CD4-positive, alpha-beta memory T cell (primary cell): ENCODE measurements around the gene MTHFD2L. TPM values are rescaled to one million over a fixed set of nuclear protein-coding genes. Genes with fewer than 3 reads are reported as not detected.

Source experiments
- CTCF ChIA-PET: fragments of 350-600 bp; sonication (Branson Sonifier 250); formaldehyde crosslinking; loops from one replicate; lab custom pipeline; 2021; ENCODE audit warnings: inconsistent platforms; ENCODE audit not compliant: partially characterized antibody; lab: Charles Lee
- POLR2A ChIA-PET: fragments of 350-600 bp; sonication (Branson Sonifier 250); formaldehyde crosslinking; loops from one replicate; lab custom pipeline; 2021; ENCODE audit not compliant: partially characterized antibody; lab: Charles Lee
- DNase-seq, 5 donors: peaks; one replicate each; pipeline versions ENCODE4 v3.0.0 to v3.0.0-alpha.2; 2020 to 2022; ENCODE audit warnings: mixed read lengths in 1 of 5
- H3K27ac ChIP-seq: one replicate; pipeline ENCODE4 v1.7.0; 2013; ENCODE audit warnings: low read depth, low read length
- H3K27me3 ChIP-seq: 2 replicates; pipeline ENCODE4 v1.7.0; 2013; ENCODE audit warnings: mild to moderate bottlenecking, low read length, moderate library complexity; ENCODE audit not compliant: insufficient read depth
- H3K36me3 ChIP-seq: 2 replicates; pipeline ENCODE4 v1.7.0; 2013; ENCODE audit warnings: mild to moderate bottlenecking, low read length, moderate library complexity; ENCODE audit not compliant: insufficient read depth
- H3K4me1 ChIP-seq: 2 replicates; pipeline ENCODE4 v1.7.0; 2013; ENCODE audit warnings: mild to moderate bottlenecking, low read length, moderate library complexity; ENCODE audit not compliant: insufficient read depth
- H3K4me3 ChIP-seq, 2 donors: one replicate each; pipeline ENCODE4 v1.7.0; 2013; ENCODE audit warnings: low read length in 2 of 2, mild to moderate bottlenecking in 1 of 2
- H3K9me3 ChIP-seq, 2 donors: one replicate each; pipeline ENCODE4 v1.7.0; 2013; ENCODE audit warnings: low read length in 2 of 2, control low read depth in 1 of 2; ENCODE audit not compliant: control insufficient read depth in 1 of 2
- H3K27ac Mint-ChIP-seq, 7 donors: one replicate each; pipeline ENCODE4 v1.8.0; 2020 to 2021; ENCODE audit warnings: mixed read lengths in 7 of 7, mild to moderate bottlenecking in 6 of 7, inconsistent platforms in 3 of 7, moderate library complexity in 3 of 7
- H3K27me3 Mint-ChIP-seq, 2 donors: one replicate each; pipeline ENCODE4 v1.8.0; 2020 to 2021; ENCODE audit warnings: mixed read lengths in 2 of 2
- H3K36me3 Mint-ChIP-seq, 2 donors: one replicate each; pipeline ENCODE4 v1.8.0; 2020 to 2021; ENCODE audit warnings: mixed read lengths in 2 of 2, inconsistent platforms in 1 of 2, mild to moderate bottlenecking in 1 of 2
- H3K4me1 Mint-ChIP-seq, 4 donors: one replicate each; pipeline ENCODE4 v1.8.0; 2020 to 2021; ENCODE audit warnings: mixed read lengths in 4 of 4, mild to moderate bottlenecking in 1 of 4
- H3K4me3 Mint-ChIP-seq, 8 donors: one replicate each; pipeline ENCODE4 v1.8.0; 2020 to 2021; ENCODE audit warnings: mixed read lengths in 8 of 8, mild to moderate bottlenecking in 7 of 8, moderate library complexity in 6 of 8, inconsistent platforms in 3 of 8
- H3K9me3 Mint-ChIP-seq, 8 donors: one replicate each; pipeline ENCODE4 v1.8.0; 2020 to 2021; ENCODE audit warnings: mixed read lengths in 8 of 8, mild to moderate bottlenecking in 5 of 8, inconsistent platforms in 3 of 8, moderate library complexity in 1 of 8
- intact Hi-C: fragments of 100-400 bp; cut with micrococcal nuclease; formaldehyde crosslinking; loops from one replicate; pipeline ENCODE4 v1.15.1; 2023
- polyA plus RNA-seq, 2 donors: library from polyadenylated mRNA; unstranded; fragments of 300-500 nt; fragmentation: Illumina TruSeq; gene quantifications; one replicate each; pipeline ENCODE4 v1.2.3, GENCODE V29; 2021
- total RNA-seq, 2 experiments: library from RNA; stranded (reverse); gene quantifications; one replicate each; pipeline ENCODE4 v1.2.3, GENCODE V29; 2021

MTHFD2L gene
- total and polyA plus RNA-seq, 4 experiments from 2014 or later: 3.6 to 7.6 (median 6.0) TPM

DNA sequence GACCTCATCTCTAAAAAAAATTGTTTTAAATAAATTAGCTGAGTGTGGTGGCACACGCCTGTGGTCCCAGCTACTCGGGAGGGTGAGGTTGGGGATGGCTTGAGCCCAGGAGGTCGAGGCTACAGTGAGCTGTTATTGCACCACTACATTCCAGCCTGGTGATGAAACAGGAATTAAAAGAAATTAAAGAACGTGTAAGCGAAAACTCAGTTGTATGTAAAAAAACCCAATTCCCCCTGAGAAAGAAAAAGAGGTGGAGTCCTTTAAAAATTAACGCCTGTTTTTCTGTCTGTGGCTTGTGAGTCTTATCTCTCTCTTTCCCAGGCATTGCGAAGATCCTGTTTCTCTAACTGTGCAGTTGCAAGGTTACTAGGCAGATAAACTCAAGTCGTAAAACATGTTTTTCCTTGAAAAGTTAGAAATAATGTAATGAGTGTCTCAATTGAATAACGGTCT is 172.4 kb downstream of the MTHFD2L start:
- Histone ChIP-seq H3K36me3 (no peaks in the 10 kb centered on the region), H3K27ac (no peak overlapping the region), H3K4me3 (no peak overlapping the region), H3K9me3 (no peaks in the 10 kb centered on the region), H3K4me1 (no peaks in the 10 kb centered on the region), H3K27me3 (no peaks in the 10 kb centered on the region)
- no peak for DNase-seq
- Mint-ChIP-seq H3K4me1 (no peaks in the 10 kb centered on the region), H3K9me3 (peaks cover 0 to 4% (median 0%) of the 10 kb centered on the region in 8 donors), H3K4me3 (no peak overlapping the region), H3K36me3 (no peaks in the 10 kb centered on the region), H3K27ac (no peak overlapping the region), H3K27me3 (peaks cover 5 to 13% of the 10 kb centered on the region in 2 donors)
- intact Hi-C loops: no loop called here
- ChIA-PET CTCF (no interaction called here), POLR2A (no interaction called here)

DNA sequence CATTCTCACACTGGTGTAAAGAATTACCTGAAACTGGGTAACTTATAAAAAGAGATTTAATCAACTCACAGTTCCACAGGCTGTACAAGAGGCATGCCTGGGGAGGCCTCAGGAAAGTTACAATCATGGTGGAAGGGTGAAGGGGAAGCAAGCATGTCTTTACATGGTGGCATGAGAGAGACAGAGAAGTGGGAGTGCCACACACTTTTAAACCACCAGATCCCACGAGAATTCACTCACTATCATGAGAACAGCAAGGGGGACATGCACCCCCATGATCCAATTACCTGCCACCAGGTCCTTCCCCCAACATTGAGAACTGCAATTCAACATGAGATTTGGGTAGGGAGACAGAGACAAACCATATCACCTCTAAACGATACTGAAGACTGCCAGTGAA is 173.3 kb downstream of the MTHFD2L start:
- Mint-ChIP-seq H3K36me3 (no peaks in the 10 kb centered on the region), H3K9me3 (peaks cover 0 to 4% (median 0%) of the 10 kb centered on the region in 8 donors), H3K4me3 (no peak overlapping the region), H3K27ac (no peak overlapping the region), H3K27me3 (peaks cover 5 to 13% of the 10 kb centered on the region in 2 donors), H3K4me1 (no peaks in the 10 kb centered on the region)
- Histone ChIP-seq H3K4me3 (no peak overlapping the region), H3K4me1 (no peaks in the 10 kb centered on the region), H3K27ac (no peak overlapping the region), H3K36me3 (no peaks in the 10 kb centered on the region), H3K9me3 (no peaks in the 10 kb centered on the region), H3K27me3 (no peaks in the 10 kb centered on the region)
- ChIA-PET CTCF (no interaction called here), POLR2A (no interaction called here)
- DNase-seq: no peak
- intact Hi-C loops: no loop called here

DNA sequence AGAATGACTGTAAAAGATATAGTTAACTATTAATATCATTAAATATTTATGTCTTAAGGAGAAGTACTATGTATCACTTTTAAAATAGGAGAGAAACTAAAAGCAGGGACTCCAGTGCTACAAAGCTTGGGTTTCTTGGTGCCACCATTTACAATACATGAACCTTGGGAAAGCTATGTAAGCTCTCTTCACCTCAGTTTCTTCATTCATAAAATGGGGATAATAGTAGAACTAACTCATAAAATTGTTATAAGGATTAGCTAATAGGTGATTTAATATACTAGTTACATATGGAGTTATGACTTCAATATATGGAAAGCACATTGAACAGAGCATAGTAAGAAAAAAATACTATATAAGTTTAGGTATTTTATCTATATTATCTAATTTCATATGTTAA is 174.0 kb downstream of the MTHFD2L start:
- Histone ChIP-seq H3K27me3 (no peaks in the 10 kb centered on the region), H3K4me1 (no peaks in the 10 kb centered on the region), H3K4me3 (no peak overlapping the region), H3K9me3 (no peaks in the 10 kb centered on the region), H3K27ac (no peak overlapping the region), H3K36me3 (no peaks in the 10 kb centered on the region)
- ChIA-PET POLR2A (no interaction called here), CTCF (no interaction called here)
- no peak overlapping the region for H3K27ac Mint-ChIP-seq
- no peak overlapping the region for H3K4me3 Mint-ChIP-seq
- H3K4me1 Mint-ChIP-seq: no peaks in the 10 kb centered on the region
- H3K9me3 Mint-ChIP-seq: peaks cover 0 to 4% (median 0%) of the 10 kb centered on the region in 8 donors
- no peaks in the 10 kb centered on the region for H3K36me3 Mint-ChIP-seq
- intact Hi-C loops: no loop called here
- H3K27me3 Mint-ChIP-seq: peaks cover 5 to 13% of the 10 kb centered on the region in 2 donors
- DNase-seq: no peak

DNA sequence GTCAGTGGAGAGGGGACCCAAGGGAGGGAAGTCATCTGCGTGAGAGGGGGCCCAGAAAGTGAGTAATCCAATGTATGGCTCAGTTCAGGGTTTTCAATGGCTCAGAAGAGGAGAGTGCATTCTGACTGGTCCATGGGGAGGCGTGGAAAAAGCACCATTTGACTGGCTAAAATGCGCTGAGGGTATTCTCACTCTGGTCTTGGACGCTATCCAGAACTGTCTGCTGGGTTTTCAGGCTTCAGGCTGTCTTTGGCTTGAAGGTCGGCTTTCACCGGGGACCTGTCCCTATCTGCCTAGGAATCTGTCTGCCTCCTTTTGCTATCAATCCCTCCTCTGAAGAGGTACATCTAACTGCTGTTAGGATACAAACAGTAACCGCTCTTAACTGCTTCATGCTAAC is 176.7 kb downstream of the MTHFD2L start:
- H3K4me3 Mint-ChIP-seq: no peak overlapping the region
- no peak for DNase-seq
- CTCF ChIA-PET: no interaction called here
- no peaks in the 10 kb centered on the region for H3K4me1 ChIP-seq
- H3K4me1 Mint-ChIP-seq: no peaks in the 10 kb centered on the region
- no peak overlapping the region for H3K27ac Mint-ChIP-seq
- no peak overlapping the region for H3K27ac ChIP-seq
- POLR2A ChIA-PET: no interaction called here
- H3K36me3 Mint-ChIP-seq: no peaks in the 10 kb centered on the region
- intact Hi-C loops: no loop called here
- H3K4me3 ChIP-seq: no peak overlapping the region
- no peaks in the 10 kb centered on the region for H3K9me3 ChIP-seq
- H3K36me3 ChIP-seq: no peaks in the 10 kb centered on the region
- H3K27me3 Mint-ChIP-seq: peaks cover 0 to 4% of the 10 kb centered on the region in 2 donors
- peaks cover 0 to 2% (median 0%) of the 10 kb centered on the region in 8 donors for H3K9me3 Mint-ChIP-seq
- H3K27me3 ChIP-seq: no peaks in the 10 kb centered on the region

DNA sequence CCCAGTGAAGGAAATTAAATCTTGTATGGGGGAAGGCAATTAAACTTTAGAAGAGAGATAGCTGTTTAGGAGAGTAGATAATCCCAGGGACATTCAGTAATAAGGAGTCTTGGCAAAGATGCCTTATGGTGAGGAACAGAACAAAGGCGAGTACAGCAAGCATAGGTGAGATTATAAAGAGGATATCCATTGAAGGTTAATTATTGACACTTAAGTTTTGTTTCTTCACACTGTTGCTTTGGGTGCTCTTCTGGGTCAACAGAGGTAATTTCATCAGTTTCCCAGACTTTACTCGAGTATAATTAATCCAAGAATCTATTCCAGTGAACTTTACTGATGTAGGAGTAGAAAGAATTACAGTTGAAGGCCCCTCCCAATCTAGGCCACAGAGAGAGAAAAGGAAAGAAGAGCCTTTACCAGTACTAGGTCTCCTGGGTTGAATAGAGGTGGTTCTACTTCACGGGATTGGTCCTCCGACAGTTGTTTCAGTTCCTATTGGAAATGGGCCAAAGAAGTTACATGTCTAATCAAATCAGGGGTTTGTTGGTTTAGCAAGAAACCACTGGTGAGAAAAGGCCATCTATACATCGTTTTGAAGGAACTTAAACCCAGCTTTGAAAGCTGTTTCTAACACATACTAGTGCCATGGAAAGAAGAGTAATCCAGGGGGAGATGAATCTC is 177.6 kb downstream of the MTHFD2L start:
- no peak overlapping the region for H3K27ac Mint-ChIP-seq
- Histone ChIP-seq H3K4me3 (no peak overlapping the region), H3K27me3 (no peaks in the 10 kb centered on the region), H3K27ac (no peak overlapping the region), H3K9me3 (no peaks in the 10 kb centered on the region), H3K4me1 (no peaks in the 10 kb centered on the region), H3K36me3 (no peaks in the 10 kb centered on the region)
- CTCF ChIA-PET: no interaction called here
- no peak overlapping the region for H3K4me3 Mint-ChIP-seq
- H3K36me3 Mint-ChIP-seq: no peaks in the 10 kb centered on the region
- intact Hi-C loops: no loop called here
- POLR2A ChIA-PET: no interaction called here
- no peaks in the 10 kb centered on the region for H3K4me1 Mint-ChIP-seq
- peaks cover 0 to 4% of the 10 kb centered on the region in 2 donors for H3K27me3 Mint-ChIP-seq
- peaks cover 0 to 5% (median 1%) of the 10 kb centered on the region in 8 donors for H3K9me3 Mint-ChIP-seq
- DNase-seq: no peak

DNA sequence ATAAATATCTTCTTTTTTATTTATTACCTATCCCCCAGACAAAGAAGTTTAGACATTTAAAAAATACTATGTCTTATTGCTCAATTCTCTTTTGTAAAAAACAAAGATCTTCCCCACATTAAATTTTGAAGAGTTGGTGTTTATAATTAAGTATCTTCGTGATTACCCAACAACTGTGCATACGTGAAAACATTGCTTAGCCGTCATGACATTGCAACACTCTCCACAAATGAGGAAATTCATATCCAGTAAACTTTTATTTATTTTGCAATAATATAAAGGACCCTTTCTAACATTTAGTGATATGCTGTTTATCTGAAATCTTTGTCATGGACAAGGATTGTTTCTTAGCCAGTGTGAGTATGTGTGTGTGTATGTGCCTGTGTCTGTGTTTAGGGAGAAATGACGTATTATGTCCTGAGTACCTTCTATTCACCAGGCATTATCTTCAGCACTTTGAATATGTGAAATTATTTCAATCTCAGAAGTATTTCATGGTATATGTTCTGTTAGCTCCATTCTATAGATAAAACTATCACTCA is 180.9 kb downstream of the MTHFD2L start:
- Mint-ChIP-seq H3K27ac (no peak overlapping the region), H3K4me3 (no peak overlapping the region), H3K27me3 (peaks cover 2 to 9% of the 10 kb centered on the region in 2 donors), H3K4me1 (no peaks in the 10 kb centered on the region), H3K36me3 (no peaks in the 10 kb centered on the region), H3K9me3 (peaks cover 0 to 27% (median 16%) of the 10 kb centered on the region in 8 donors)
- no peaks in the 10 kb centered on the region for H3K36me3 ChIP-seq
- no peak for DNase-seq
- no peak overlapping the region for H3K27ac ChIP-seq
- POLR2A ChIA-PET: no interaction called here
- no peaks in the 10 kb centered on the region for H3K27me3 ChIP-seq
- CTCF ChIA-PET: no interaction called here
- no peak overlapping the region for H3K4me3 ChIP-seq
- no peaks in the 10 kb centered on the region for H3K9me3 ChIP-seq
- intact Hi-C loops: no loop called here
- no peaks in the 10 kb centered on the region for H3K4me1 ChIP-seq

DNA sequence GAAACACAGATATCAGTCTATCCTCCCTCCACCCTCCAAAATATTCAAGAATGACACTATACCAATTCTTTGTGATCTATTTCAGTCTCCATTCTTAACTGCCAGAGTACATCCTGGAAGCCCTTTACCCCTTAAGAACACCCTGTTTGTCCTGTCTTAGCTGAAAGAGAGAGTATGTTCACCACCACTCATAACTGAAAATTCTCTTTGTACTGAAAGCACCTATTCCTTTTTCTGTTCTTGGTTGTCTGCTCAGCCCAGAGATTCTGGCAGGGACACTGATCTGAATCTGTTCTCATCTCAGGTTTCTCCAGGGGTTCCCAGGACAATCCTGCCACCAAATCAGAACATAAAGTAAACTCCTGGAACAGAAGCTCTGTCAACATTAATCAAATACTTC is 181.6 kb downstream of the MTHFD2L start:
- H3K27ac Mint-ChIP-seq: no peak overlapping the region
- no peak overlapping the region for H3K4me3 ChIP-seq
- H3K27me3 Mint-ChIP-seq: peaks cover 2 to 7% of the 10 kb centered on the region in 2 donors
- peaks cover 1 to 31% (median 22%) of the 10 kb centered on the region in 8 donors for H3K9me3 Mint-ChIP-seq
- ChIA-PET CTCF (no interaction called here), POLR2A (no interaction called here)
- no peaks in the 10 kb centered on the region for H3K4me1 ChIP-seq
- no peaks in the 10 kb centered on the region for H3K9me3 ChIP-seq
- no peaks in the 10 kb centered on the region for H3K4me1 Mint-ChIP-seq
- no peaks in the 10 kb centered on the region for H3K36me3 Mint-ChIP-seq
- H3K27ac ChIP-seq: no peak overlapping the region
- no peak for DNase-seq
- H3K4me3 Mint-ChIP-seq: no peak overlapping the region
- intact Hi-C loops: no loop called here
- no peaks in the 10 kb centered on the region for H3K27me3 ChIP-seq
- no peaks in the 10 kb centered on the region for H3K36me3 ChIP-seq
